K562 (cell line): ENCODE measurements around the gene MX1. TPM values are rescaled to one million over a fixed set of nuclear protein-coding genes. Genes with fewer than 3 reads are reported as not detected.

ENCODE experiments used
- ATAC-seq: fragments of 200-7000 bp; cut with Tn5 transposase; 3 replicates; pipeline ENCODE4 v1.9.1; 2020; ENCODE audit warnings: moderate library complexity
- BruUV-seq: library from RNA; stranded (reverse); fragments of 400-500 nt; replicated peaks from 2 replicates; lab custom pipeline; 2021; lab: Mats Ljungman, UMichigan
- CTCF ChIA-PET: fragments of 300-600 bp; formaldehyde crosslinking; extraction: SDS; loops from one replicate; lab custom pipeline; 2021; ENCODE audit warnings: low intra/inter-chr PET ratio; lab: Yijun Ruan, JAX
- POLR2A ChIA-PET: fragments of 300-600, 350-650 bp; sonication (Branson Sonifier 250); formaldehyde crosslinking; extraction: SDS; loops from one replicate; lab custom pipeline; 2021; ENCODE audit warnings: antibody characterized with exemption, inconsistent platforms; lab: Yijun Ruan, JAX
- DNase-seq, 4 experiments: peaks; one replicate each; pipeline versions ENCODE4 v3.0.0 to v3.0.0-alpha.2; 2011 to 2018; ENCODE audit warnings: low spot score in 3 of 4, mixed read lengths in 3 of 4; ENCODE audit errors: extremely low read depth in 1 of 4
- FAIRE-seq: peaks from 2 replicates; lab custom pipeline; 2011; peaks lifted over from hg19 to GRCh38; lab: Jason Lieb, UNC
- H2AFZ ChIP-seq: 2 replicates; pipeline ENCODE4 v1.6.0; 2011; ENCODE audit warnings: low read depth, low read length, control low read depth, inconsistent platforms
- H3K27ac ChIP-seq: fragments of 200-600 bp; 3 replicates; pipeline ENCODE4 v1.8.0; 2011; ENCODE audit warnings: low read depth, mild to moderate bottlenecking, control low read depth, inconsistent platforms, low read length, moderate library complexity, mixed read lengths; ENCODE audit errors: extremely low read depth
- H3K27me3 ChIP-seq, 2 experiments: fragments of 300-600 bp in 1 of 2; 2 replicates in 1 of 2; 3 replicates in 1 of 2; pipeline versions ENCODE4 v1.6.0 to v1.8.0; 2011; ENCODE audit warnings: inconsistent platforms in 2 of 2, low read length in 2 of 2, mild to moderate bottlenecking in 1 of 2, mixed read lengths in 1 of 2, moderate library complexity in 1 of 2; ENCODE audit not compliant: control insufficient read depth in 2 of 2, insufficient read depth in 2 of 2
- H3K36me3 ChIP-seq: fragments of 300-600 bp; 3 replicates; pipeline ENCODE4 v1.8.0; 2011; ENCODE audit warnings: mild to moderate bottlenecking, low read length, inconsistent platforms; ENCODE audit not compliant: control insufficient read depth, insufficient read depth
- H3K4me1 ChIP-seq, 2 experiments: fragments of 200-600 bp in 1 of 2; replicated peaks in 1 of 2; 2 replicates in 1 of 2; 3 replicates in 1 of 2; pipeline versions ENCODE4 v1.5.1 to v1.8.0; 2011; ENCODE audit warnings: inconsistent platforms in 2 of 2, low read length in 2 of 2, mild to moderate bottlenecking in 1 of 2, mixed read lengths in 1 of 2, moderate library complexity in 1 of 2; ENCODE audit not compliant: control insufficient read depth in 2 of 2, insufficient read depth in 2 of 2
- H3K4me2 ChIP-seq: 2 replicates; pipeline ENCODE4 v1.6.1; 2011; ENCODE audit warnings: low read length, control low read depth, inconsistent platforms, mixed read lengths; ENCODE audit not compliant: insufficient read depth
- H3K4me3 ChIP-seq: fragments of 200-600 bp; sonication (generic), shearing (Covaris generic); 2 replicates; pipeline ENCODE4 v1.5.1; 2016; ENCODE audit warnings: control low read depth, inconsistent platforms
- H3K79me2 ChIP-seq: fragments of 200-600 bp; 3 replicates; pipeline ENCODE4 v1.8.0; 2011; ENCODE audit warnings: low read length, inconsistent platforms; ENCODE audit not compliant: control insufficient read depth, insufficient read depth
- H3K9ac ChIP-seq, 2 experiments: 2 replicates each; pipeline versions ENCODE4 v1.6.0 to v1.6.1; 2011; ENCODE audit warnings: low read depth in 2 of 2, low read length in 2 of 2, control low read depth in 1 of 2, inconsistent platforms in 1 of 2, mild to moderate bottlenecking in 1 of 2, mixed read lengths in 1 of 2; ENCODE audit not compliant: insufficient read depth in 1 of 2
- H3K9me1 ChIP-seq: one replicate; pipeline ENCODE4 v1.6.0; 2011; ENCODE audit warnings: inconsistent platforms, mild to moderate bottlenecking, low read length, moderate library complexity; ENCODE audit not compliant: control insufficient read depth, insufficient read depth
- H3K9me3 ChIP-seq: replicated peaks from 2 replicates; pipeline ENCODE4 v1.5.1; 2011; ENCODE audit warnings: low read depth, low read length, inconsistent platforms; ENCODE audit not compliant: control insufficient read depth, insufficient read depth
- H4K20me1 ChIP-seq: replicated peaks from 2 replicates; pipeline ENCODE4 v1.6.1; 2011; ENCODE audit warnings: low read length, inconsistent platforms, mixed read lengths; ENCODE audit not compliant: control insufficient read depth, insufficient read depth
- DEAF1 ChIP-seq: fragments of 450-650 bp; formaldehyde crosslinking; IDR thresholded peaks from 2 replicates; pipeline ENCODE4 v1.4.0; 2020; ENCODE audit warnings: mild to moderate bottlenecking, moderate library complexity
- FOXP4 ChIP-seq: sonication (generic); formaldehyde crosslinking; IDR thresholded peaks from 2 replicates; pipeline ENCODE4 v1.8.0; 2022; ENCODE audit warnings: mild to moderate bottlenecking, missing genetic modification reagents, borderline replicate concordance
- XRCC3 ChIP-seq: fragments of 450-650 bp; IDR thresholded peaks from 2 replicates; pipeline ENCODE4 v1.6.1; 2017; ENCODE audit warnings: mild to moderate bottlenecking, moderate library complexity
- ZNF76 ChIP-seq: fragments of 250-450 bp; sonication (Bioruptor Pico); IDR thresholded peaks from 2 replicates; pipeline ENCODE4 v1.4.0; 2020; ENCODE audit warnings: mild to moderate bottlenecking, moderate library complexity, borderline replicate concordance
- WGBS: fragments of 100-300 bp; shearing (Covaris generic); methylation state at CpG from one replicate; pipeline ENCODE4 v1.1.6; 2016; ENCODE audit warnings: low coverage, mixed read lengths; ENCODE audit not compliant: insufficient coverage; ENCODE audit errors: missing lambda C conversion rate; 5-methylcytosine and 5-hydroxymethylcytosine counted together
- in situ Hi-C: fragments of 300-500 bp; cut with MboI; formaldehyde crosslinking; loops from 4 replicates; pipeline ENCODE4 v1.15.0; 2018; ENCODE audit warnings: inconsistent platforms, mixed read lengths
- intact Hi-C: fragments of 100-400 bp; cut with micrococcal nuclease; formaldehyde crosslinking; loops from 2 replicates; pipeline ENCODE4 v1.14.2; 2022
- polyA plus RNA-seq, 8 experiments: library from polyadenylated mRNA; depleted of rRNA in 4 of 8; stranded (reverse) in 5 of 8; unstranded in 3 of 8; fragments of >200 nt; fragmentation: Nextera tagmentation in 2 of 8; fragmentation: Illumina TruSeq in 1 of 8; extraction: Ambion mirVana in 2 of 8; extraction: Trizol in 1 of 8; gene quantifications; 2 replicates each; pipeline versions ENCODE4 v1.2.1 to v1.2.3, GENCODE V29; 2011 to 2014; ENCODE audit warnings: inconsistent platforms in 1 of 8, missing spikeins in 1 of 8
- total RNA-seq, 7 experiments: library from RNA; depleted of rRNA in 6 of 7; stranded (reverse); fragments of >200 nt in 6 of 7; fragmentation: Illumina TruSeq in 2 of 7; extraction: Trizol in 2 of 7; gene quantifications; 2 replicates each; pipeline versions ENCODE4 v1.2.1 to v1.2.3, GENCODE V29; 2011 to 2021; ENCODE audit warnings: low replicate concordance in 1 of 7

The MX1 gene
- total and polyA plus RNA-seq, 9 of the 15 experiments (the other 6 are each of a cell fraction or from before 2014, with no cell fraction given), result 0.07 to 0.51 (median 0.21) TPM; not detected in 5

GRCh38 chr21:41487082-41487481 is 61.0 kb downstream of the MX1 start:
- no peak overlapping the region for H2AFZ ChIP-seq
- ATAC-seq, result no peak
- TF ChIP-seq XRCC3, result no peak
- TF ChIP-seq FOXP4 (CRISPR knock-in tag), result no peak
- no peak for TF ChIP-seq DEAF1
- TF ChIP-seq ZNF76 (CRISPR knock-in tag), result no peak
- CTCF ChIA-PET, result no interaction called here
- intact Hi-C loops (no loop called here), in situ Hi-C loops (no loop called here)
- POLR2A ChIA-PET, result no interaction called here
- no peak overlapping the region for H3K4me3 ChIP-seq
- H3K4me2 ChIP-seq, result no peak overlapping the region
- no peaks in the 10 kb centered on the region for H4K20me1 ChIP-seq
- no peaks in the 10 kb centered on the region for H3K9me1 ChIP-seq
- peaks cover 9 to 12% of the 10 kb centered on the region in 2 experiments; a peak in 4 of 5 replicates for H3K27me3 ChIP-seq
- H3K4me1 ChIP-seq, result no peaks in the 10 kb centered on the region
- no peak for DNase-seq
- under 1% methylated on average over 6 of the region's 6 CpGs for WGBS
- H3K36me3 ChIP-seq, result no peaks in the 10 kb centered on the region
- no peak overlapping the region for H3K9ac ChIP-seq
- FAIRE-seq, result no peak
- no peaks in the 10 kb centered on the region for H3K79me2 ChIP-seq
- H3K9me3 ChIP-seq, result no peaks in the 10 kb centered on the region
- H3K27ac ChIP-seq, result no peak overlapping the region
- BruUV-seq, result no TSS peak
